HCT116 (cell line): Measurements from ENCODE around the gene IPO11. TPM values are rescaled to one million over a fixed set of nuclear protein-coding genes. Genes with fewer than 3 reads are reported as not detected.

Source experiments
- ATAC-seq: fragments of 200-7000 bp; cut with Tn5 transposase; 2 replicates; pipeline ENCODE4 v1.9.1; 2020; ENCODE audit warnings: mild to moderate bottlenecking, moderate library complexity
- Bru-seq: library from RNA; stranded (reverse); fragments of 400-500 nt; gene quantifications from one replicate; lab custom pipeline; 2021; lab: Mats Ljungman, UMichigan
- BruChase-seq, 2 experiments: library from RNA; stranded (reverse); fragments of 400-500 nt; gene quantifications; one replicate each; lab custom pipeline; 2021; lab: Mats Ljungman, UMichigan
- BruUV-seq: library from RNA; stranded (reverse); fragments of 400-500 nt; replicated peaks from 2 replicates; lab custom pipeline; 2021; lab: Mats Ljungman, UMichigan
- CTCF ChIA-PET: fragments of 300-600 bp; sonication (Branson Sonifier 250); formaldehyde crosslinking; loops from one replicate; lab custom pipeline; 2021; ENCODE audit warnings: antibody characterized with exemption; lab: Charles Lee
- POLR2A ChIA-PET: fragments of 300-600, 350-600 bp; sonication (Branson Sonifier 250); formaldehyde crosslinking; loops from one replicate; lab custom pipeline; 2021; ENCODE audit warnings: antibody characterized with exemption; lab: Charles Lee
- RAD21 ChIA-PET, 2 experiments: fragments of 300-600 bp; sonication (Branson Sonifier 250); formaldehyde crosslinking; loops; one replicate each; lab custom pipeline; 2023; ENCODE audit warnings: low total read pairs in 2 of 2; ENCODE audit not compliant: uncharacterized antibody in 2 of 2, unreplicated experiment in 2 of 2, low non-redundant PET in 1 of 2; lab: Charles Lee
- DNase-seq: peaks from one replicate; pipeline ENCODE4 v3.0.0-alpha.2; 2010; ENCODE audit warnings: low read depth, low spot score
- H2AFZ ChIP-seq: fragments of 200-600 bp; shearing (Covaris generic), sonication (generic); 2 replicates; pipeline ENCODE4 v1.6.1; 2017; ENCODE audit warnings: low read depth, mixed run types, mixed read lengths, antibody characterized with exemption, low read length; ENCODE audit not compliant: poor library complexity, severe bottlenecking
- H3K27ac ChIP-seq: 2 replicates; pipeline ENCODE4 v1.5.1; 2012; ENCODE audit warnings: low read depth, low read length
- H3K27me3 ChIP-seq: fragments of 200-600 bp; sonication (generic); 2 replicates; pipeline ENCODE4 v1.6.1; 2016; ENCODE audit warnings: mixed run types, low read length, mixed read lengths; ENCODE audit not compliant: insufficient read depth
- H3K36me3 ChIP-seq, 2 experiments: fragments of 200-500 bp in 1 of 2; fragments of 200-600 bp in 1 of 2; sonication (Bioruptor generic) in 1 of 2; sonication (generic) in 1 of 2; 2 replicates each; pipeline versions ENCODE4 v1.5.1 to v1.6.1; 2014 to 2016; ENCODE audit warnings: low read length in 2 of 2, inconsistent platforms in 1 of 2, mixed read lengths in 1 of 2, mixed run types in 1 of 2; ENCODE audit not compliant: insufficient read depth in 2 of 2, control insufficient read depth in 1 of 2
- H3K4me1 ChIP-seq, 2 experiments: fragments of 200-600 bp in 1 of 2; sonication (generic) in 1 of 2; 2 replicates each; pipeline versions ENCODE4 v1.5.1 to v1.6.1; 2012 to 2017; ENCODE audit warnings: low read length in 2 of 2, inconsistent platforms in 1 of 2, mild to moderate bottlenecking in 1 of 2, mixed read lengths in 1 of 2, mixed run types in 1 of 2, moderate library complexity in 1 of 2; ENCODE audit not compliant: insufficient read depth in 2 of 2, control insufficient read depth in 1 of 2
- H3K4me2 ChIP-seq: fragments of 200-600 bp; sonication (generic); 2 replicates; pipeline ENCODE4 v1.6.1; 2017; ENCODE audit warnings: mixed run types, low read length, mixed read lengths
- H3K4me3 ChIP-seq, 2 experiments: fragments of 200-600 bp in 1 of 2; sonication (generic) in 1 of 2; replicated peaks in 1 of 2; 2 replicates each; pipeline ENCODE4 v1.5.1; 2011 to 2016; ENCODE audit warnings: low read length in 2 of 2, control low read depth in 1 of 2, low read depth in 1 of 2, mild to moderate bottlenecking in 1 of 2, mixed read lengths in 1 of 2, mixed run types in 1 of 2
- H3K79me2 ChIP-seq: fragments of 200-600 bp; sonication (generic); 2 replicates; pipeline ENCODE4 v1.6.1; 2017; ENCODE audit warnings: mild to moderate bottlenecking, mixed run types, low read length, moderate library complexity, mixed read lengths; ENCODE audit not compliant: insufficient read depth
- H3K9ac ChIP-seq: fragments of 200-600 bp; sonication (generic); 2 replicates; pipeline ENCODE4 v1.6.1; 2016; ENCODE audit warnings: low read length, mixed read lengths
- H3K9me2 ChIP-seq: fragments of 200-600 bp; sonication (generic), shearing (Covaris generic); 2 replicates; pipeline ENCODE4 v1.6.1; 2017; ENCODE audit warnings: mixed run types, mild to moderate bottlenecking, moderate library complexity; ENCODE audit not compliant: insufficient read depth
- H3K9me3 ChIP-seq, 2 experiments: fragments of 200-500 bp in 1 of 2; fragments of 200-600 bp in 1 of 2; sonication (Bioruptor generic) in 1 of 2; sonication (generic) in 1 of 2; 2 replicates each; pipeline ENCODE4 v1.6.1; 2014 to 2017; ENCODE audit warnings: low read length in 2 of 2, mixed read lengths in 2 of 2, inconsistent platforms in 1 of 2, low read depth in 1 of 2, mild to moderate bottlenecking in 1 of 2, mixed run types in 1 of 2, moderate library complexity in 1 of 2; ENCODE audit not compliant: control insufficient read depth in 1 of 2, insufficient read depth in 1 of 2
- H4K20me1 ChIP-seq: fragments of 200-600 bp; sonication (generic), shearing (Covaris generic); 2 replicates; pipeline ENCODE4 v1.6.1; 2017; ENCODE audit warnings: mixed run types, mild to moderate bottlenecking, moderate library complexity; ENCODE audit not compliant: insufficient read depth
- CBX3 ChIP-seq: IDR thresholded peaks from 2 replicates; pipeline ENCODE4 v1.6.1; 2012; ENCODE audit warnings: low read depth
- EGR1 ChIP-seq: IDR thresholded peaks from 2 replicates; pipeline ENCODE4 v1.6.1; 2012; ENCODE audit warnings: low read depth
- ELF1 ChIP-seq: IDR thresholded peaks from 2 replicates; pipeline ENCODE4 v1.6.1; 2012; ENCODE audit warnings: low read depth, borderline replicate concordance
- EZH2phosphoT487 ChIP-seq: fragments of 200-600 bp; IDR thresholded peaks from 2 replicates; pipeline ENCODE4 v1.6.1; 2018; ENCODE audit warnings: antibody characterized with exemption, borderline replicate concordance
- FOSL1 ChIP-seq: IDR thresholded peaks from 2 replicates; pipeline ENCODE4 v1.6.1; 2012; ENCODE audit warnings: low read depth
- POLR2A ChIP-seq: IDR thresholded peaks from 2 replicates; pipeline ENCODE4 v1.7.0; 2011; ENCODE audit warnings: borderline replicate concordance; ENCODE audit not compliant: insufficient read depth, insufficient read length; ENCODE audit errors: extremely low read depth
- POLR2AphosphoS5 ChIP-seq: IDR thresholded peaks from 2 replicates; pipeline ENCODE4 v1.6.1; 2011; ENCODE audit warnings: mild to moderate bottlenecking, low read depth, low read length, moderate library complexity
- RAD21 ChIP-seq: IDR thresholded peaks from 2 replicates; pipeline ENCODE4 v1.6.1; 2012; ENCODE audit warnings: low read depth, mild to moderate bottlenecking
- SIN3A ChIP-seq: IDR thresholded peaks from 2 replicates; pipeline ENCODE4 v1.6.1; 2012; ENCODE audit warnings: low read depth
- SP1 ChIP-seq: IDR thresholded peaks from 2 replicates; pipeline ENCODE4 v1.6.1; 2012; ENCODE audit warnings: low read depth
- SRF ChIP-seq: IDR thresholded peaks from 2 replicates; pipeline ENCODE4 v1.6.1; 2012; ENCODE audit warnings: low read depth
- TCF7L2 ChIP-seq: IDR thresholded peaks from 2 replicates; pipeline ENCODE4 v1.7.0; 2011; ENCODE audit warnings: borderline replicate concordance, inconsistent platforms; ENCODE audit not compliant: insufficient read depth, insufficient read length; ENCODE audit errors: extremely low read depth
- YY1 ChIP-seq: IDR thresholded peaks from 2 replicates; pipeline ENCODE4 v1.6.1; 2011; ENCODE audit warnings: low read length, low read depth, moderate library complexity, mild to moderate bottlenecking; ENCODE audit not compliant: insufficient replicate concordance; ENCODE audit errors: extremely low read depth
- intact Hi-C: fragments of 100-400 bp; cut with micrococcal nuclease; formaldehyde crosslinking; loops from 2 replicates; pipeline ENCODE4 v1.10.0; 2022
- long read RNA-seq: library from polyadenylated mRNA; unstranded; transcript quantifications from one replicate; pipeline ENCODE4 v2.0.0, GENCODE V29; 2021; ENCODE audit not compliant: unreplicated experiment
- polyA plus RNA-seq: library from polyadenylated mRNA; unstranded; fragments of >200 nt; gene quantifications from 2 replicates; pipeline ENCODE4 v1.2.1, GENCODE V29; 2012; ENCODE audit warnings: missing spikeins
- total RNA-seq: library from RNA; stranded (reverse); gene quantifications from one replicate; pipeline ENCODE4 v1.2.1, GENCODE V29; 2021; ENCODE audit not compliant: unreplicated experiment
- TF ChIP-seq, protein P1 (sequence below): IDR thresholded peaks from 2 replicates; pipeline ENCODE4 v1.6.1; 2012
- TF ChIP-seq, protein P2 (sequence below): IDR thresholded peaks from 2 replicates; pipeline ENCODE4 v1.6.1; 2012
- TF ChIP-seq, protein P3 (sequence below), 3 experiments: fragments of 200-600 bp in 1 of 3; sonication (generic) in 1 of 3; IDR thresholded peaks in 2 of 3; conservative IDR thresholded peaks in 1 of 3; 2 replicates each; pipeline ENCODE4 v1.5.1; 2012 to 2017; ENCODE audit warnings: low read depth in 2 of 3, low read length in 2 of 3, antibody characterized with exemption in 1 of 3, borderline replicate concordance in 1 of 3, control low read depth in 1 of 3, mild to moderate bottlenecking in 1 of 3, mixed read lengths in 1 of 3, mixed run types in 1 of 3, moderate library complexity in 1 of 3; ENCODE audit not compliant: insufficient read depth in 1 of 3
- TF ChIP-seq, protein P4 (sequence below): IDR thresholded peaks from 2 replicates; pipeline ENCODE4 v1.6.1; 2011; ENCODE audit warnings: mild to moderate bottlenecking, low read length, moderate library complexity; ENCODE audit not compliant: insufficient replicate concordance; ENCODE audit errors: extremely low read depth

Gene IPO11
- total RNA-seq (55.1 TPM), Bru-seq, nascent RNA (percentile 84 among the genes with signal in this experiment), BruChase-seq, experiment 1, labeled RNA remaining after a 6-hour chase (percentile 66 among the genes with signal in this experiment), BruChase-seq, experiment 2, labeled RNA remaining after a 2-hour chase (percentile 70 among the genes with signal in this experiment)
- 13.3 and 19.8 TPM in 2 replicates for polyA plus RNA-seq
- long read RNA-seq, full-length matches to known transcripts: 31 of 47 reads
- long read RNA-seq, partial matches to known transcripts: 7 of 47 reads
- long read RNA-seq, other reads (novel, unspliced or antisense): 9 of 47 reads

DNA sequence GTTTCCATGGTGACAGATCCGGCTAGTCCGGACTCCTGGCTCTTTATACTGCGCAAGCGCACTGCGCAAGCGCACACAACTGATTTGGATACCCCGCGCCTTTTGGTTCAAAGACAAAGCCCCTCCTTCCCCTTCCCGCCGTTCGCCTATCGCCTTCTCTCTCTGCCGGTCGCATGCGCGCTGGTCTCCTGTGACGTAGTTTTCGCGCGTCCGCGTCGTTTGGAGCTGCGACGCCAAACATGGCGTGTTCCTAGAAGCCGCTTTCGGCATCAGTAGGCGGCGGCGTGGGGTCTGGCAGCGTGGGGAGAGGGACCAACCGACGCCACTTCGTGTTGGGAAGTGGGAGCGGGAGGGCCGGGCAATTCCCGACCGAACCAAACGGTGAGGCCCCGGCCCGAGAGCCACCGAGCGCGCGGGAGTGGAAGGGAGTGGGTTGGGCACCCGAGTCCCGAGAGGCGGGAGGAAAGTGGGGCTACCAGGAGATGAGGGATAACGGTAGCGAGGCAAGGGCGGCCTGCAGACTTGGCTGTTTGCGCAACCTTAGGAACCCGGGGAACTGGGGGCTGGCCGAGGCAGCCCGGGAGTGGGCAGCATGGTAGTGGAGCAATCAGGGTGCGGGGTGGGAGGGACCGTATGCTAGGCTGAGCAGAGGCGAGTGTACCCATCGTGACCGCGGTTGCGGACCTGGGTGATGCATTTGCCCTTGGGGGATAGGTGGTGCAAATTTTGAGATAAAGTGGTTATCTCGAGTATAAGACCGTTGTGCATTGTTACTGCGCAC lies at the start of gene IPO11:
TSS of gene IPO11 (plus strand) at position 215 of the 781 bp plus-strand sequence. CDS start 24,517 bp downstream, outside the sequence.
- H3K9me3 ChIP-seq: no peaks in the 10 kb centered on the region
- ChIA-PET RAD21 (no interaction called here), CTCF (interaction anchor here (1.0 kb wide), 1 partner anchor 269 kb away, joined by 3 read pairs; no protein-coding TSS in a partner anchor), POLR2A (interaction anchor here (2.8 kb wide), 1 partner anchor 9 kb away, joined by 24 read pairs; the partner anchor contains the start of gene DIMT1)
- H2AFZ ChIP-seq: peak within 1 kb of the TSS; percentile 71
- TF ChIP-seq RAD21: no peak
- peak; percentile 97 for TF ChIP-seq SRF
- TF ChIP-seq EGR1: no peak
- no peak for TF ChIP-seq EZH2phosphoT487
- peak; percentile 82 for TF ChIP-seq SIN3A
- TF ChIP-seq CBX3: peak; percentile 91
- TF ChIP-seq, protein P1, sequence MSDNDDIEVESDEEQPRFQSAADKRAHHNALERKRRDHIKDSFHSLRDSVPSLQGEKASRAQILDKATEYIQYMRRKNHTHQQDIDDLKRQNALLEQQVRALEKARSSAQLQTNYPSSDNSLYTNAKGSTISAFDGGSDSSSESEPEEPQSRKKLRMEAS: peak; percentile 89
- TF ChIP-seq, protein P2, sequence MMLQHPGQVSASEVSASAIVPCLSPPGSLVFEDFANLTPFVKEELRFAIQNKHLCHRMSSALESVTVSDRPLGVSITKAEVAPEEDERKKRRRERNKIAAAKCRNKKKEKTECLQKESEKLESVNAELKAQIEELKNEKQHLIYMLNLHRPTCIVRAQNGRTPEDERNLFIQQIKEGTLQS: no peak
- TF ChIP-seq YY1: peak; percentile 97
- TF ChIP-seq SP1: peak; percentile 87
- TF ChIP-seq TCF7L2: peak; percentile 50
- TF ChIP-seq FOSL1: no peak
- peak; percentile 86 for TF ChIP-seq POLR2AphosphoS5
- TF ChIP-seq POLR2A: peak; percentile 47
- TF ChIP-seq ELF1: no peak; the same call in 1 of the 2 replicates
- TF ChIP-seq, protein P3, sequence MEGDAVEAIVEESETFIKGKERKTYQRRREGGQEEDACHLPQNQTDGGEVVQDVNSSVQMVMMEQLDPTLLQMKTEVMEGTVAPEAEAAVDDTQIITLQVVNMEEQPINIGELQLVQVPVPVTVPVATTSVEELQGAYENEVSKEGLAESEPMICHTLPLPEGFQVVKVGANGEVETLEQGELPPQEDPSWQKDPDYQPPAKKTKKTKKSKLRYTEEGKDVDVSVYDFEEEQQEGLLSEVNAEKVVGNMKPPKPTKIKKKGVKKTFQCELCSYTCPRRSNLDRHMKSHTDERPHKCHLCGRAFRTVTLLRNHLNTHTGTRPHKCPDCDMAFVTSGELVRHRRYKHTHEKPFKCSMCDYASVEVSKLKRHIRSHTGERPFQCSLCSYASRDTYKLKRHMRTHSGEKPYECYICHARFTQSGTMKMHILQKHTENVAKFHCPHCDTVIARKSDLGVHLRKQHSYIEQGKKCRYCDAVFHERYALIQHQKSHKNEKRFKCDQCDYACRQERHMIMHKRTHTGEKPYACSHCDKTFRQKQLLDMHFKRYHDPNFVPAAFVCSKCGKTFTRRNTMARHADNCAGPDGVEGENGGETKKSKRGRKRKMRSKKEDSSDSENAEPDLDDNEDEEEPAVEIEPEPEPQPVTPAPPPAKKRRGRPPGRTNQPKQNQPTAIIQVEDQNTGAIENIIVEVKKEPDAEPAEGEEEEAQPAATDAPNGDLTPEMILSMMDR (IDR thresholded peaks at IDR 0.05 in 2 of 3, conservative IDR thresholded peaks at IDR 0.05 in 1 of 3; ENCODE audit: borderline replicate concordance in 1 of 3, insufficient read depth in 1 of 3, low read depth in 2 of 3, low read length in 2 of 3): no peak
- TF ChIP-seq, protein P4, sequence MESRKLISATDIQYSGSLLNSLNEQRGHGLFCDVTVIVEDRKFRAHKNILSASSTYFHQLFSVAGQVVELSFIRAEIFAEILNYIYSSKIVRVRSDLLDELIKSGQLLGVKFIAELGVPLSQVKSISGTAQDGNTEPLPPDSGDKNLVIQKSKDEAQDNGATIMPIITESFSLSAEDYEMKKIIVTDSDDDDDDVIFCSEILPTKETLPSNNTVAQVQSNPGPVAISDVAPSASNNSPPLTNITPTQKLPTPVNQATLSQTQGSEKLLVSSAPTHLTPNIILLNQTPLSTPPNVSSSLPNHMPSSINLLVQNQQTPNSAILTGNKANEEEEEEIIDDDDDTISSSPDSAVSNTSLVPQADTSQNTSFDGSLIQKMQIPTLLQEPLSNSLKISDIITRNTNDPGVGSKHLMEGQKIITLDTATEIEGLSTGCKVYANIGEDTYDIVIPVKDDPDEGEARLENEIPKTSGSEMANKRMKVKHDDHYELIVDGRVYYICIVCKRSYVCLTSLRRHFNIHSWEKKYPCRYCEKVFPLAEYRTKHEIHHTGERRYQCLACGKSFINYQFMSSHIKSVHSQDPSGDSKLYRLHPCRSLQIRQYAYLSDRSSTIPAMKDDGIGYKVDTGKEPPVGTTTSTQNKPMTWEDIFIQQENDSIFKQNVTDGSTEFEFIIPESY: peak; percentile 20
- DNase-seq (peak; percentile 97), ATAC-seq (peak; percentile 95)
- peaks cover 14 to 17% of the 10 kb centered on the region in 2 experiments; a peak in 3 of 4 replicates for H3K4me1 ChIP-seq
- H3K9me2 ChIP-seq: no peaks in the 10 kb centered on the region
- peak within 1 kb of the TSS; percentile 52 for H3K27ac ChIP-seq
- H3K9ac ChIP-seq: peak within 1 kb of the TSS; percentile 96
- H3K4me3 ChIP-seq: peak within 1 kb of the TSS; percentile 72 to 83
- H3K36me3 ChIP-seq: no peaks in the 10 kb centered on the region
- no peaks in the 10 kb centered on the region for H3K27me3 ChIP-seq
- peak within 1 kb of the TSS; percentile 81 for H3K4me2 ChIP-seq
- H4K20me1 ChIP-seq: 0 out of 2 replicates have a peak, but pooled peaks cover 4% of the 10 kb centered on the region
- intact Hi-C loops: no loop called here
- H3K79me2 ChIP-seq: peaks cover 52% of the 10 kb centered on the region
- no TSS peak for BruUV-seq
